ENCODE results near the gene ABHD15. TPM values are rescaled to one million over a fixed set of nuclear protein-coding genes. Genes with fewer than 3 reads are reported as not detected.

Gene ABHD15
- polyA plus RNA-seq, 2 of the 4 experiments (the other 2 are of a cell fraction): 13.5 to 15.8 TPM

- POLR2A ChIA-PET: no interaction called here
- Histone ChIP-seq H3K9me3 (no peaks in the 10 kb centered on the region), H3K27ac (no peak overlapping the region), H3K4me2 (no peak overlapping the region), H3K4me1 (peaks cover 6% of the 10 kb centered on the region), H3K4me3 (no peak overlapping the region)
- 89% methylated on average over 13 of the region's 15 CpGs for WGBS (ENCODE audit: missing lambda C conversion rate)
- no peak for ATAC-seq
- FAIRE-seq: no peak
- CTCF ChIA-PET: interaction anchor here (0.8 to 23.2 kb wide), 6 partner anchors 9 to 485 kb away, joined by 3 to 447 read pairs (median 40); partner anchors contain the start of genes ABHD15, ANKRD13B and TP53I13
- TF ChIP-seq NFE2L2 (conservative IDR thresholded peaks at IDR 0.05; ENCODE audit: low read length) (no peak), MAFK (IDR thresholded peaks at IDR 0.05; ENCODE audit: partially characterized antibody) (no peak), PHF8 (IDR thresholded peaks at IDR 0.05; ENCODE audit: borderline replicate concordance, low read depth) (no peak), ELK1 (IDR thresholded peaks at IDR 0.05; ENCODE audit: low read depth, low read length) (no peak), RARB (CRISPR knock-in tag; IDR thresholded peaks at IDR 0.05) (no peak), SMC3 (IDR thresholded peaks at IDR 0.05) (no peak), CBX8 (IDR thresholded peaks at IDR 0.05) (no peak)
- DNase-seq (ENCODE audit: low read depth in 1 of 2, low spot score in 1 of 2): no peak
These were observed 42.1 kb upstream of the ABHD15 start for GRCh38 chr17:29608986-29609385.

GRCh38 chr17:29607557-29608195, 40.8 kb upstream of the ABHD15 start:
- FAIRE-seq (no peak), DNase-seq (ENCODE audit: low read depth in 1 of 2, low spot score in 1 of 2) (no peak), ATAC-seq (no peak)
- Histone ChIP-seq H3K4me3 (no peak overlapping the region), H3K27ac (no peak overlapping the region), H3K4me1 (no peaks in the 10 kb centered on the region), H3K9me3 (no peaks in the 10 kb centered on the region), H3K4me2 (no peak overlapping the region)
- CTCF ChIA-PET: interaction anchor here (2.3 to 23.2 kb wide), 4 partner anchors 10 to 238 kb away, joined by 5 to 447 read pairs (median 200); partner anchors contain the start of genes ABHD15, ANKRD13B and TP53I13
- POLR2A ChIA-PET: no interaction called here
- TF ChIP-seq ZFP36 (IDR thresholded peaks at IDR 0.05; ENCODE audit: borderline replicate concordance, partially characterized antibody) (no peak), PBX3 (IDR thresholded peaks at IDR 0.05) (no peak), NFE2L2 (conservative IDR thresholded peaks at IDR 0.05; ENCODE audit: low read length) (no peak), CBX2 (IDR thresholded peaks at IDR 0.05; ENCODE audit: borderline replicate concordance, low read depth) (no peak), TP53 (CRISPR knock-in tag; IDR thresholded peaks at IDR 0.05) (no peak), MYC (IDR thresholded peaks at IDR 0.05; ENCODE audit: borderline replicate concordance, low read length) (no peak), SMC3 (IDR thresholded peaks at IDR 0.05) (no peak), GATA3 (IDR thresholded peaks at IDR 0.05; ENCODE audit: borderline replicate concordance) (no peak), RFX5 (IDR thresholded peaks at IDR 0.05) (no peak)
- 94% methylated on average over 27 of the region's 29 CpGs for WGBS (ENCODE audit: missing lambda C conversion rate)

- ChIA-PET CTCF (interaction anchor here (7.1 to 19.8 kb wide), 2 partner anchors 7 to 14 kb away, joined by 76 to 325 read pairs; partner anchors contain the start of gene ANKRD13B), POLR2A (no interaction called here)
- ATAC-seq: no peak
- H3K4me2 ChIP-seq: no peak overlapping the region
- FAIRE-seq: no peak
- 98% methylated on average over 6 of the region's 6 CpGs for WGBS (ENCODE audit: missing lambda C conversion rate)
- no peak overlapping the region for H3K27ac ChIP-seq
- H3K9me3 ChIP-seq: no peaks in the 10 kb centered on the region
- no peak overlapping the region for H3K4me3 ChIP-seq
- no peak for DNase-seq (ENCODE audit: low read depth in 1 of 2, low spot score in 1 of 2)
- no peaks in the 10 kb centered on the region for H3K4me1 ChIP-seq
- no peak for TF ChIP-seq MAFK (IDR thresholded peaks at IDR 0.05; ENCODE audit: partially characterized antibody)
- no peak for TF ChIP-seq HOXB5 (CRISPR knock-in tag; IDR thresholded peaks at IDR 0.05)
- no peak for TF ChIP-seq CHD4 (IDR thresholded peaks at IDR 0.05; ENCODE audit: borderline replicate concordance)
- no peak for TF ChIP-seq RCOR1 (IDR thresholded peaks at IDR 0.05; ENCODE audit: low read depth, low read length)
- no peak for TF ChIP-seq GATA3 (IDR thresholded peaks at IDR 0.05; ENCODE audit: borderline replicate concordance)
- TF ChIP-seq POLR2AphosphoS2 (conservative IDR thresholded peaks at IDR 0.05; ENCODE audit: low read length): no peak
- TF ChIP-seq RFX5 (IDR thresholded peaks at IDR 0.05): no peak
- TF ChIP-seq FOSL2 (IDR thresholded peaks at IDR 0.05): no peak
- no peak for TF ChIP-seq FOSL2 (CRISPR knock-in tag; IDR thresholded peaks at IDR 0.05)
- no peak for TF ChIP-seq RAD21 (conservative IDR thresholded peaks at IDR 0.05 in 1 of 2, IDR thresholded peaks at IDR 0.05 in 1 of 2)
- no peak for TF ChIP-seq BHLHE40 (IDR thresholded peaks at IDR 0.05; ENCODE audit: low read depth, low read length)
- TF ChIP-seq JUN (IDR thresholded peaks at IDR 0.05): no peak
- TF ChIP-seq ATOH8 (CRISPR knock-in tag; IDR thresholded peaks at IDR 0.05; ENCODE audit: low read depth): no peak
- no peak for TF ChIP-seq USF2 (IDR thresholded peaks at IDR 0.05)
- no peak for TF ChIP-seq TFCP2L1 (CRISPR knock-in tag; IDR thresholded peaks at IDR 0.05)
- TF ChIP-seq CEBPB (IDR thresholded peaks at IDR 0.05): no peak
- TF ChIP-seq KDM1A (IDR thresholded peaks at IDR 0.05; ENCODE audit: low read depth): no peak
- no peak for TF ChIP-seq SMC3 (IDR thresholded peaks at IDR 0.05)
- TF ChIP-seq EHMT2 (IDR thresholded peaks at IDR 0.05; ENCODE audit: low read depth): no peak
These were observed 36.4 kb upstream of the ABHD15 start for GRCh38 chr17:29603109-29603674.

Measured in A549 (cell line).